Fibroblast of pulmonary artery (primary cell): ENCODE measurements around the gene HOXC6.
"Not testable (repeated sequence)": the region's sequence is repeated elsewhere in the genome, so short reads cannot be mapped to it uniquely, and the experiment has no call there.

ENCODE experiments used
- DNase-seq: peaks from one replicate; pipeline ENCODE4 v3.0.0-alpha.2; 2010; ENCODE audit warnings: low read depth
- H3K4me3 ChIP-seq: replicated peaks from 2 replicates; pipeline ENCODE4 v1.5.1; 2011; ENCODE audit warnings: low read depth, mild to moderate bottlenecking, control low read depth, low read length, moderate library complexity
- TF ChIP-seq, protein P1 (sequence below): IDR thresholded peaks from 2 replicates; pipeline ENCODE4 v1.5.1; 2011; ENCODE audit warnings: mild to moderate bottlenecking, control low read depth, low read length, inconsistent platforms; ENCODE audit errors: missing control alignments

Gene HOXC6

GRCh38 chr12:54071942-54072341, 43.7 kb downstream of the HOXC6 start:
- DNase-seq, result no peak
- TF ChIP-seq, protein P1, sequence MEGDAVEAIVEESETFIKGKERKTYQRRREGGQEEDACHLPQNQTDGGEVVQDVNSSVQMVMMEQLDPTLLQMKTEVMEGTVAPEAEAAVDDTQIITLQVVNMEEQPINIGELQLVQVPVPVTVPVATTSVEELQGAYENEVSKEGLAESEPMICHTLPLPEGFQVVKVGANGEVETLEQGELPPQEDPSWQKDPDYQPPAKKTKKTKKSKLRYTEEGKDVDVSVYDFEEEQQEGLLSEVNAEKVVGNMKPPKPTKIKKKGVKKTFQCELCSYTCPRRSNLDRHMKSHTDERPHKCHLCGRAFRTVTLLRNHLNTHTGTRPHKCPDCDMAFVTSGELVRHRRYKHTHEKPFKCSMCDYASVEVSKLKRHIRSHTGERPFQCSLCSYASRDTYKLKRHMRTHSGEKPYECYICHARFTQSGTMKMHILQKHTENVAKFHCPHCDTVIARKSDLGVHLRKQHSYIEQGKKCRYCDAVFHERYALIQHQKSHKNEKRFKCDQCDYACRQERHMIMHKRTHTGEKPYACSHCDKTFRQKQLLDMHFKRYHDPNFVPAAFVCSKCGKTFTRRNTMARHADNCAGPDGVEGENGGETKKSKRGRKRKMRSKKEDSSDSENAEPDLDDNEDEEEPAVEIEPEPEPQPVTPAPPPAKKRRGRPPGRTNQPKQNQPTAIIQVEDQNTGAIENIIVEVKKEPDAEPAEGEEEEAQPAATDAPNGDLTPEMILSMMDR, result no peak
- H3K4me3 ChIP-seq, result no peak overlapping the region

- H3K4me3 ChIP-seq, result no peak overlapping the region
- no peak for DNase-seq
- TF ChIP-seq, protein P1, result no peak
Observed at GRCh38 chr12:54074308-54074707, 46.1 kb downstream of the HOXC6 start.

GRCh38 chr12:54075409-54075808, 47.2 kb downstream of the HOXC6 start:
- no peak for DNase-seq
- TF ChIP-seq, protein P1, result no peak

DNA sequence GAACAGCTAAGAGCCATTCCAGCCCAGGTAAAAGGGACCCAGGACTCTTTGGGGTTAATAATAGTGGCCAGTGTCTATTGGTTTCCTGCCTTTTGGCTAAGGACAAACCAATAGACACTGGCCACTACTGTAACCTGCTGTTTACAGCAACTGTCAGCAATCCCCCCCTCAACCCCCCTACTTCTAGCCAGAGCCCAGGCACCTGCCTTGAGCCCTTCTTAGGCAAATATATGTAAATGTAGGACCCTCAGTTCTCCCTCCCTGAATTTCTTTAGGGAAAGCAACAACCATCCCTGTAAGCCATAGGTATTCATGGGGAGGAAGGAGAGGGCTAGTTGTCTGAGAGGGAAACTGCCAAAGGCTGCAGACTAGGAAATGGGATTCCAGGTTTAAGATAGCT, 47.7 kb downstream of the HOXC6 start:
- no peak for DNase-seq
- H3K4me3 ChIP-seq, result no peak overlapping the region
- TF ChIP-seq, protein P1, result no peak

More at GRCh38 chr12:54075409-54075808, 47.2 kb downstream of the HOXC6 start:
- no peak overlapping the region for H3K4me3 ChIP-seq

DNA sequence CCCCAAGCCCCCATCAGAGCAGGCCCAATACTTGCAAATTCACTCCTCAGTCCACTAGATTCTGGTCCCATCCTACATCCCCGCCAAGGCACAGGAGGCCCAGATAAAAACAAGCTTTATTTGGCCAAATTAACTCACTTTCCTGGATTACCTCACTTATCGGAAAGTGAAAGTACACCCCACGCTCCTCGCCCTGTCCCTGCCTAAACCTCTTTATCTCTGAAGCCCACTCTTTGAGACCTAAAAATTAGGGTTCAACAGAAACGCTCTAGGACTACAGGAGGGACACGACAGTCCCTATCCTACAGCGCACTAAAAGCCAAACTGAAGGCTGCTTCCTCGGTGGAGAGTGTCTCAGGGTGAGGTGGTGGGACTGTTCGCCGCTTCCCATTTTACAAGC, 49.6 kb downstream of the HOXC6 start:
- DNase-seq, H3K4me3 ChIP-seq: not testable (repeated sequence)

GRCh38 chr12:54079115-54079514, 50.9 kb downstream of the HOXC6 start:
- H3K4me3 ChIP-seq, DNase-seq: not testable (repeated sequence)
